Gastroesophageal sphincter (tissue), 3 donors: ENCODE results near the gene RBKS.
"Not testable (repeated sequence)": the region's sequence is repeated elsewhere in the genome, so short reads cannot be mapped to it uniquely, and the experiment has no call there.

ENCODE experiments used
- CTCF ChIP-seq, 4 experiments: fragments of 200-600 bp in 2 of 4; fragments of 450-650 bp in 2 of 4; sonication (generic) in 1 of 4; IDR thresholded peaks; one replicate each; pipeline ENCODE4 v1.5.1; 2017 to 2019; ENCODE audit warnings: antibody characterized with exemption in 4 of 4, mild to moderate bottlenecking in 2 of 4, moderate library complexity in 2 of 4
- EP300 ChIP-seq: sonication (generic); formaldehyde crosslinking; IDR thresholded peaks from one replicate; pipeline ENCODE4 v1.6.1; 2017; ENCODE audit warnings: antibody characterized with exemption, mild to moderate bottlenecking
- POLR2A ChIP-seq, 2 donors: fragments of 450-650 bp; IDR thresholded peaks; one replicate each; pipeline ENCODE4 v1.6.1; 2017; ENCODE audit warnings: antibody characterized with exemption in 2 of 2, mild to moderate bottlenecking in 2 of 2, moderate library complexity in 1 of 2

DNA sequence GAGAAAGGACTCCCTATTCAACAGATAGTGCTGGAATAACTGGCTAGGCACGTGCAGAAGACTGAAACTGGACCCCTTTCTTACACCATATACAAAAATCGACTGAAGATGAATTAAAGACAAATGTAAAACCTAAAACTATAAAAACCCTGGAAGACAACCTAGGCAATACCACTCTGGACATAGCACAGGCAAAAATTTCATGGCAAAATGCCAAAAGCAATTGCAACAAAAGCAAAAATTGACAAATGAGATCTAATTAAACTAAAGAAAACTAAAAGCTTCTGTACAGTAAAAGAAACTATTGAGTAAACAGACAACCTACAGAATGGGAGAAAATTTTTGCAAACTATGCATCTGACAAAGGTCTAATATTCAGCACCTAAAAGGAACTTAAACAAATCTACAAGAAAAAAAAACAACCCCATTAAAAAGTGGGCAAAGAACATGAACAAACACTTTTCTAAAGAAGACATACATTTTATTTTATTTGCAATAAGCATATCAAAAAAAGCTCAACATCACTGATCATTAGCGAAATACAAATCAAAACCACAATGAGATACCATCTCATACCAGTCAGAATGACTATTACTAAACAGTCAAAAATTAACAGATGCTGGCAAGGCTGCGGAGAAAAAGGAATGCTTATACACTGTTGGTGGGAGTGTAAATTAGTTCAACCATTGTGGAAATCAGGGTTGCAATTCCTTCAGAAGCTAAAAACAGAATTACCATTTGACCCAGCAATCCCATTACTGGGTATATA, 8.2 kb downstream of the RBKS start:
- TF ChIP-seq EP300; CTCF (IDR thresholded peaks at IDR 0.05); POLR2A (IDR thresholded peaks at IDR 0.05): not testable (repeated sequence)
